PC-3 (cell line): ENCODE data around the gene ARL2BP. TPM values are rescaled to one million over a fixed set of nuclear protein-coding genes. Genes with fewer than 3 reads are reported as not detected.
A peak's percentile ranks its signal among the peaks of the same experiment; 100 is the strongest.
"Not testable (repeated sequence)": the region's sequence is repeated elsewhere in the genome, so short reads cannot be mapped to it uniquely, and the experiment has no call there.

Experiments
- ATAC-seq: fragments of 200-7000 bp; cut with Tn5 transposase; 2 replicates; pipeline ENCODE4 v1.9.1; 2020; ENCODE audit warnings: mild to moderate bottlenecking, moderate library complexity
- BruUV-seq: library from RNA; stranded (reverse); fragments of 400-500 nt; replicated peaks from 2 replicates; lab custom pipeline; 2021; lab: Mats Ljungman, UMichigan
- CTCF ChIA-PET: fragments of 300-600 bp; sonication (Branson Sonifier 250); formaldehyde crosslinking; loops from one replicate; lab custom pipeline; 2022; ENCODE audit warnings: antibody characterized with exemption; lab: Charles Lee
- POLR2A ChIA-PET: fragments of 300-600 bp; sonication (Branson Sonifier 250); formaldehyde crosslinking; loops from one replicate; lab custom pipeline; 2022; ENCODE audit warnings: antibody characterized with exemption; ENCODE audit not compliant: unreplicated experiment; lab: Charles Lee
- DNase-seq: peaks from one replicate; pipeline ENCODE4 v3.0.0-alpha.2; 2015
- H2AFZ ChIP-seq: fragments of 300-600 bp; sonication (generic); 2 replicates; pipeline ENCODE4 v1.6.0; 2016; ENCODE audit warnings: antibody characterized with exemption, low read length
- H3F3A ChIP-seq: fragments of 300-600 bp; sonication (generic); one replicate; pipeline ENCODE4 v1.6.0; 2017; ENCODE audit warnings: antibody characterized with exemption, low read length, control low read depth, mild to moderate bottlenecking; ENCODE audit not compliant: unreplicated experiment
- H3K27ac ChIP-seq: fragments of 300-600 bp; sonication (generic); 2 replicates; pipeline ENCODE4 v1.5.1; 2016; ENCODE audit warnings: mild to moderate bottlenecking, low read length
- H3K27me3 ChIP-seq: fragments of 300-600 bp; sonication (generic); 2 replicates; pipeline ENCODE4 v1.6.1; 2016; ENCODE audit warnings: low read length, mixed read lengths
- H3K36me3 ChIP-seq: fragments of 300-600 bp; sonication (generic); 2 replicates; pipeline ENCODE4 v1.6.1; 2016; ENCODE audit warnings: low read depth, mixed run types, low read length, mixed read lengths
- H3K4me1 ChIP-seq: fragments of 300-600 bp; sonication (generic); 2 replicates; pipeline ENCODE4 v1.5.1; 2016; ENCODE audit warnings: low read length; ENCODE audit not compliant: insufficient read depth
- H3K4me2 ChIP-seq: fragments of 300-600 bp; sonication (generic); 2 replicates; pipeline ENCODE4 v1.6.0; 2016; ENCODE audit warnings: low read length
- H3K4me3 ChIP-seq: fragments of 300-600 bp; sonication (generic); 2 replicates; pipeline ENCODE4 v1.5.1; 2016; ENCODE audit warnings: mild to moderate bottlenecking, low read length, mixed read lengths
- H3K79me2 ChIP-seq: fragments of 300-600 bp; sonication (generic); 2 replicates; pipeline ENCODE4 v1.6.1; 2017; ENCODE audit warnings: low read length, mixed read lengths
- H3K9ac ChIP-seq: fragments of 300-600 bp; sonication (generic); 2 replicates; pipeline ENCODE4 v1.6.0; 2016; ENCODE audit warnings: mild to moderate bottlenecking, low read length
- H3K9me2 ChIP-seq: fragments of 300-600 bp; sonication (generic); replicated peaks from 2 replicates; pipeline ENCODE4 v1.6.1; 2016; ENCODE audit warnings: mixed run types, low read length, mixed read lengths
- H3K9me3 ChIP-seq: fragments of 300-600 bp; sonication (generic); 2 replicates; pipeline ENCODE4 v1.6.1; 2016; ENCODE audit warnings: low read length, mixed read lengths
- H4K20me1 ChIP-seq: fragments of 300-600 bp; sonication (generic); 2 replicates; pipeline ENCODE4 v1.6.1; 2016; ENCODE audit warnings: low read length, mixed read lengths
- CTCF ChIP-seq: fragments of 300-600 bp; sonication (generic); conservative IDR thresholded peaks from 2 replicates; pipeline ENCODE4 v1.5.1; 2017; ENCODE audit warnings: antibody characterized with exemption, low read depth, mild to moderate bottlenecking, low read length
- EZH2 ChIP-seq: fragments of 300-600 bp; sonication (generic); IDR thresholded peaks from one replicate; pipeline ENCODE4 v1.6.1; 2017; ENCODE audit warnings: antibody characterized with exemption, mild to moderate bottlenecking, low read length; ENCODE audit not compliant: unreplicated experiment
- EZH2phosphoT487 ChIP-seq: fragments of 300-600 bp; sonication (generic); IDR thresholded peaks from 2 replicates; pipeline ENCODE4 v1.6.1; 2018; ENCODE audit warnings: mild to moderate bottlenecking, antibody characterized with exemption, low read length, borderline replicate concordance
- intact Hi-C: fragments of 100-400 bp; cut with micrococcal nuclease; formaldehyde crosslinking; loops from 2 replicates; pipeline ENCODE4 v1.9.0; 2023
- total RNA-seq: library from RNA; depleted of rRNA; stranded (reverse); fragments of >200 nt; gene quantifications from 2 replicates; pipeline ENCODE4 v1.2.3, GENCODE V29; 2014

Gene ARL2BP
- total RNA-seq, 1 experiment from 2014 or later: 38.4 TPM

DNA sequence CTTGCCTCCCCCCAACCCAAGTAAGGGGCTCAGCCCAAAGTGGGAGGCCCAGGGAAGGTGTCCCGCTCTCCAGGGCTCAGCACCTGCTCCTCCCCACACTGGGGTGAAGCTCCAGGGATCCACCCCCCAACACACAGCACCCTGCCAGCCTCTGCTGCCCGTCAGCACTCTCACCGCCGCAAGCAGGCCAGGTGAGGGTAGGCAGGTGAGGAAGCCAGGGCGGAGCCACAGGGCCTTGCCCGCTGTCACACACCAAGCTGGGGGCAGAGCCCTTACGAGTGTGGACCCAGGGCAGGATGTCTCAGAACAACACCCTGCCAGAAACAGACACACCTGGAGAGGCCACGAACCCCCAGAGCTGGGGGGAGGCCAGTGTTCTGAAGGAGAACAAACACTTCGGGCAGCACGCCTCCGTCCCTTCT lies 19.9 kb downstream of the ARL2BP start:
- Histone ChIP-seq H3K4me2 (no peak overlapping the region), H3K4me3 (no peak overlapping the region), H3K79me2 (no peaks in the 10 kb centered on the region), H4K20me1 (no peaks in the 10 kb centered on the region), H3K36me3 (no peaks in the 10 kb centered on the region), H3K9me2 (no peaks in the 10 kb centered on the region), H3K9ac (no peak overlapping the region), H2AFZ (no peak overlapping the region), H3K4me1 (peaks cover 15% of the 10 kb centered on the region), H3K9me3 (no peaks in the 10 kb centered on the region), H3K27ac (no peak overlapping the region), H3F3A (no peaks in the 10 kb centered on the region), H3K27me3 (no peaks in the 10 kb centered on the region)
- DNase-seq (no peak), ATAC-seq (no peak)
- TF ChIP-seq EZH2phosphoT487 (no peak), CTCF (no peak), EZH2 (no peak)
- intact Hi-C loops: no loop called here
- ChIA-PET POLR2A (no interaction called here), CTCF (no interaction called here)
- no TSS peak for BruUV-seq

DNA sequence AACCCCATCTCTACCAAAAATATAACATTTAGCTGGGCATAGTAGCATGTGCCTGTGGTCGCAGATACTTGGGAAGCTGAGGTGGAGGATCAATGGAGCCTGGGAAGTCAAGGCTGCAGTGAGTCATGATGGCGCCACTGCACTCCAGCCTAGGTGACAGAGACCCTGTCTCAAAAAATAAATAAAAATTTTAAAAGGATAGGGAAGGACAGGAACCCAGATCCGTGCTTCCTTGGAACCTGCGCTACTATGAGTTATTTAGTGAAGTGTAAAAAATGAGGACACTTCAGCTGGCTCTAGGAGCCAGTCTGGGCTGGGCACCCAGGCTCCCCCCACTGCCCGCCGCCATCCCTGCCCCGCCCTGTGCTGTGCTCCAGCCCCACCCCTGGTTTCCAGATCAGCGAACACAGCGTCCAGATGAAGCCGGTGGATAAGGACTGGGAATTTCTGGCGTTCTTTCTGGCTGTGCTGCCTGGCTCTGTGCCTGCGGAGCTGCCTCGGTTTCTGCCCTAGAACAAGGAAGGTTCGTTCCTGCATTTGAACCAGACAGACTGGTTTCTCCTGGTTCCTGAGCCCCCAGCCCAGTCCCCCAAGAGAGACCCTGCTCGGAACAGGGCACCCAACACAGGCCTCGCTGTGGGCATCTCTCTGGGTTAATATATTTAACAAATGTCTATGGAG lies 20.9 kb downstream of the ARL2BP start:
- ATAC-seq: peak; percentile 75
- TF ChIP-seq CTCF: no peak
- TF ChIP-seq EZH2: no peak
- no peak for TF ChIP-seq EZH2phosphoT487
- Histone ChIP-seq H3K9me3 (no peaks in the 10 kb centered on the region), H3K4me1 (peaks cover 6% of the 10 kb centered on the region; the same call in 1 of the 2 replicates), H2AFZ (peak overlapping the region; percentile 43; the same call in 1 of the 2 replicates), H3K27ac (no peak overlapping the region), H3K4me3 (no peak overlapping the region), H3K9ac (no peak overlapping the region), H4K20me1 (no peaks in the 10 kb centered on the region), H3K79me2 (no peaks in the 10 kb centered on the region), H3F3A (no peaks in the 10 kb centered on the region), H3K27me3 (no peaks in the 10 kb centered on the region), H3K4me2 (peak overlapping the region; percentile 57), H3K9me2 (no peaks in the 10 kb centered on the region), H3K36me3 (no peaks in the 10 kb centered on the region)
- peak; percentile 19 for DNase-seq
- no TSS peak for BruUV-seq
- ChIA-PET CTCF (interaction anchor here (0.6 kb wide), 1 partner anchor 34 kb away, joined by 3 read pairs; no protein-coding TSS in a partner anchor), POLR2A (no interaction called here)
- intact Hi-C loops: no loop called here

- H3K4me2 ChIP-seq: peak overlapping the region; percentile 57
- H4K20me1 ChIP-seq: no peaks in the 10 kb centered on the region
- POLR2A ChIA-PET: no interaction called here
- peaks cover 6% of the 10 kb centered on the region; the same call in 1 of the 2 replicates for H3K4me1 ChIP-seq
- BruUV-seq: no TSS peak
- H3K9ac ChIP-seq: no peak overlapping the region
- no peak overlapping the region for H3K4me3 ChIP-seq
- intact Hi-C loops: no loop called here
- H3K79me2 ChIP-seq: no peaks in the 10 kb centered on the region
- no peaks in the 10 kb centered on the region for H3K36me3 ChIP-seq
- H3K9me3 ChIP-seq: no peaks in the 10 kb centered on the region
- CTCF ChIA-PET: no interaction called here
- H3K27me3 ChIP-seq: no peaks in the 10 kb centered on the region
- H3K27ac ChIP-seq: no peak overlapping the region
- peak overlapping the region; percentile 43; the same call in 1 of the 2 replicates for H2AFZ ChIP-seq
- no peaks in the 10 kb centered on the region for H3K9me2 ChIP-seq
- TF ChIP-seq EZH2phosphoT487 (no peak), EZH2 (no peak), CTCF (no peak)
- ATAC-seq (no peak; the same call in 1 of the 2 replicates), DNase-seq (no peak)
- H3F3A ChIP-seq: no peaks in the 10 kb centered on the region
Observed at GRCh38 chr16:57266531-57267260, 21.6 kb downstream of the ARL2BP start.

DNA sequence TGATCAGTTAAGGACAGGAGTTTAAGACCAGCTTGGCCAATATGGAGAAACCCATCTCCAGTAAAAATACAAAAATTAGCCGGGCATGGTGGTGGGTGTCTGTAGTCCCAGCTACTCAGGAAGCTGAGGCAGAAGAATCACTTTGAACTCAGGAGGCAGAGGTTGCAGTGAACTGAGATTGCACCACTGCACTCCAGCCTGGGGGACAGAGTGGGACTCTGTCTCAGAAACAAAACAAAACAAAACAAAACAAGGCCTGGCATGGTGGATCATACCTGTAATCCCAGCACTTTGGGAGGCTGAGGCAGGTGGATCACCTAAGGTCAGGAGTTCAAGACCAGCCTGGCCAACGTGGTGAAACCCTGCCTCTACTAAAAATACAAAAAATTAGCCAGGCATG lies 22.3 kb downstream of the ARL2BP start:
- H3F3A ChIP-seq, H3K27ac ChIP-seq, POLR2A ChIA-PET, H4K20me1 ChIP-seq, BruUV-seq, H3K9ac ChIP-seq, H2AFZ ChIP-seq, H3K79me2 ChIP-seq, H3K4me1 ChIP-seq, DNase-seq, intact Hi-C loops, H3K4me2 ChIP-seq, H3K9me3 ChIP-seq, H3K36me3 ChIP-seq, H3K9me2 ChIP-seq, H3K4me3 ChIP-seq, ATAC-seq, H3K27me3 ChIP-seq, CTCF ChIA-PET: not testable (repeated sequence)
